Common myeloid progenitor, CD34-positive (primary cell): ENCODE data around the gene RYR2.

Source experiments
- CTCF ChIA-PET: fragments of 350-600 bp; sonication (Branson Sonifier 250); formaldehyde crosslinking; loops from one replicate; lab custom pipeline; 2021; ENCODE audit warnings: antibody characterized with exemption; lab: Charles Lee
- POLR2A ChIA-PET: fragments of 350-600 bp; sonication (Branson Sonifier 250); formaldehyde crosslinking; loops from one replicate; lab custom pipeline; 2021; ENCODE audit warnings: antibody characterized with exemption; lab: Charles Lee
- DNase-seq, 3 donors: peaks; one replicate each; pipeline versions ENCODE4 v3.0.0 to v3.0.0-alpha.2; 2013
- H3K27ac ChIP-seq, 2 experiments: 1 replicate in 1 of 2; 2 replicates in 1 of 2; pipeline ENCODE4 v1.7.0; 2013; ENCODE audit warnings: inconsistent platforms in 2 of 2, low read length in 2 of 2, mild to moderate bottlenecking in 2 of 2, low read depth in 1 of 2, moderate library complexity in 1 of 2; ENCODE audit not compliant: severe bottlenecking in 2 of 2, insufficient read depth in 1 of 2, poor library complexity in 1 of 2
- H3K27me3 ChIP-seq, 5 experiments: replicated peaks in 2 of 5; 1 replicate in 3 of 5; 2 replicates in 2 of 5; pipeline versions ENCODE4 v1.6.1 to v1.7.0; 2013; ENCODE audit warnings: low read length in 4 of 5, mild to moderate bottlenecking in 2 of 5, moderate library complexity in 2 of 5, inconsistent platforms in 1 of 5; ENCODE audit not compliant: insufficient read depth in 5 of 5, control insufficient read depth in 4 of 5
- H3K36me3 ChIP-seq, 4 experiments: 1 replicate in 2 of 4; 2 replicates in 2 of 4; pipeline versions ENCODE4 v1.6.1 to v1.7.0; 2013; ENCODE audit warnings: low read length in 3 of 4, control low read depth in 1 of 4, mild to moderate bottlenecking in 1 of 4; ENCODE audit not compliant: control insufficient read depth in 4 of 4, insufficient read depth in 4 of 4
- H3K4me1 ChIP-seq, 4 experiments: 1 replicate in 3 of 4; 2 replicates in 1 of 4; pipeline versions ENCODE4 v1.6.1 to v1.7.1; 2013; ENCODE audit warnings: low read length in 3 of 4, mild to moderate bottlenecking in 3 of 4, control low read depth in 1 of 4, inconsistent platforms in 1 of 4, moderate library complexity in 1 of 4; ENCODE audit not compliant: control insufficient read depth in 4 of 4, insufficient read depth in 4 of 4; ENCODE audit errors: control extremely low read depth in 1 of 4
- H3K4me3 ChIP-seq, 7 experiments: 1 replicate in 4 of 7; 2 replicates in 3 of 7; pipeline versions ENCODE4 v1.5.1 to v1.7.0; 2013; ENCODE audit warnings: mild to moderate bottlenecking in 7 of 7, low read length in 6 of 7, moderate library complexity in 6 of 7, inconsistent platforms in 2 of 7, low read depth in 2 of 7, control low read depth in 1 of 7; ENCODE audit not compliant: insufficient read depth in 4 of 7, control insufficient read depth in 1 of 7; ENCODE audit errors: extremely low read depth in 1 of 7
- H3K9me3 ChIP-seq, 5 experiments: 1 replicate in 4 of 5; 2 replicates in 1 of 5; pipeline versions ENCODE4 v1.6.1 to v1.7.1; 2013; ENCODE audit warnings: low read length in 4 of 5, mild to moderate bottlenecking in 2 of 5, inconsistent platforms in 1 of 5, low read depth in 1 of 5, moderate library complexity in 1 of 5; ENCODE audit not compliant: control insufficient read depth in 4 of 5, insufficient read depth in 2 of 5; ENCODE audit errors: control extremely low read depth in 1 of 5
- WGBS: methylation state at CpG from one replicate; pipeline ENCODE4 v1.1.5; 2013; ENCODE audit not compliant: insufficient coverage; 5-methylcytosine and 5-hydroxymethylcytosine counted together

The RYR2 gene

GRCh38 chr1:237287876-237288521, 246.0 kb downstream of the RYR2 start:
- no peak overlapping the region for H3K4me3 ChIP-seq
- no peaks in the 10 kb centered on the region for H3K9me3 ChIP-seq
- no peaks in the 10 kb centered on the region for H3K36me3 ChIP-seq
- 88% methylated on average over 2 of the region's 6 CpGs for WGBS
- ChIA-PET POLR2A (no interaction called here), CTCF (no interaction called here)
- DNase-seq: no peak
- H3K27ac ChIP-seq: no peak overlapping the region
- H3K4me1 ChIP-seq: no peaks in the 10 kb centered on the region
- no peaks in the 10 kb centered on the region for H3K27me3 ChIP-seq

GRCh38 chr1:237293804-237294203, 251.8 kb downstream of the RYR2 start:
- H3K4me1 ChIP-seq: no peaks in the 10 kb centered on the region
- POLR2A ChIA-PET: no interaction called here
- 92% methylated on average over 2 of the region's 2 CpGs for WGBS
- no peak for DNase-seq
- CTCF ChIA-PET: no interaction called here
- H3K4me3 ChIP-seq: no peak overlapping the region
- H3K27me3 ChIP-seq: no peaks in the 10 kb centered on the region
- no peaks in the 10 kb centered on the region for H3K36me3 ChIP-seq
- H3K9me3 ChIP-seq: no peaks in the 10 kb centered on the region
- no peak overlapping the region for H3K27ac ChIP-seq

GRCh38 chr1:237296861-237297260, 254.9 kb downstream of the RYR2 start:
- Histone ChIP-seq H3K9me3 (no peaks in the 10 kb centered on the region), H3K27me3 (no peaks in the 10 kb centered on the region), H3K36me3 (no peaks in the 10 kb centered on the region), H3K27ac (no peak overlapping the region), H3K4me1 (no peaks in the 10 kb centered on the region), H3K4me3 (no peak overlapping the region)
- CTCF ChIA-PET: no interaction called here
- no peak for DNase-seq
- WGBS: 80% methylated on average over 1 of the region's 4 CpGs
- POLR2A ChIA-PET: no interaction called here

GRCh38 chr1:237300642-237301041, 258.7 kb downstream of the RYR2 start:
- Histone ChIP-seq H3K27me3 (no peaks in the 10 kb centered on the region), H3K36me3 (no peaks in the 10 kb centered on the region), H3K4me1 (no peaks in the 10 kb centered on the region), H3K4me3 (no peak overlapping the region), H3K9me3 (no peaks in the 10 kb centered on the region), H3K27ac (no peak overlapping the region)
- no peak for DNase-seq
- WGBS: 90% methylated on average over 2 of the region's 7 CpGs
- ChIA-PET POLR2A (no interaction called here), CTCF (no interaction called here)

- H3K36me3 ChIP-seq: no peaks in the 10 kb centered on the region
- H3K27ac ChIP-seq: no peak overlapping the region
- WGBS: no CpG with 5 or more reads among the region's 1 CpG
- no peaks in the 10 kb centered on the region for H3K9me3 ChIP-seq
- DNase-seq: no peak
- ChIA-PET POLR2A (no interaction called here), CTCF (no interaction called here)
- H3K4me3 ChIP-seq: no peak overlapping the region
- H3K4me1 ChIP-seq: no peaks in the 10 kb centered on the region
- no peaks in the 10 kb centered on the region for H3K27me3 ChIP-seq
Measured at GRCh38 chr1:237303929-237304328, 261.9 kb downstream of the RYR2 start.

GRCh38 chr1:237306726-237307125, 264.7 kb downstream of the RYR2 start:
- H3K27me3 ChIP-seq: no peaks in the 10 kb centered on the region
- no peaks in the 10 kb centered on the region for H3K9me3 ChIP-seq
- no peak overlapping the region for H3K4me3 ChIP-seq
- no peaks in the 10 kb centered on the region for H3K36me3 ChIP-seq
- ChIA-PET POLR2A (no interaction called here), CTCF (no interaction called here)
- H3K27ac ChIP-seq: no peak overlapping the region
- DNase-seq: no peak
- H3K4me1 ChIP-seq: no peaks in the 10 kb centered on the region
- WGBS: 90% methylated on average over 7 of the region's 8 CpGs

- ChIA-PET POLR2A (no interaction called here), CTCF (no interaction called here)
- DNase-seq: no peak
- Histone ChIP-seq H3K27ac (no peak overlapping the region), H3K4me1 (no peaks in the 10 kb centered on the region), H3K36me3 (no peaks in the 10 kb centered on the region), H3K27me3 (no peaks in the 10 kb centered on the region), H3K9me3 (no peaks in the 10 kb centered on the region), H3K4me3 (no peak overlapping the region)
- 95% methylated on average over 26 of the region's 32 CpGs for WGBS
Measured at GRCh38 chr1:237309595-237310118, 267.7 kb downstream of the RYR2 start.
